HPDE6-E6E7 (cell line): ENCODE measurements around the gene PALLD.

Experiments used
- DNase-seq: peaks from one replicate; pipeline ENCODE4 v3.0.0; 2011; ENCODE audit warnings: missing footprints; ENCODE audit errors: extremely low spot score

PALLD gene

GRCh38 chr4:168765322-168765721 lies 268.5 kb downstream of the PALLD start:
- no peak for DNase-seq

GRCh38 chr4:168765726-168766125 lies 268.9 kb downstream of the PALLD start:
- no peak for DNase-seq

GRCh38 chr4:168766604-168767316 lies 269.9 kb downstream of the PALLD start:
- no peak for DNase-seq

GRCh38 chr4:168769416-168769815 lies 272.6 kb downstream of the PALLD start:
- DNase-seq = no peak

GRCh38 chr4:168769837-168770236 lies 273.0 kb downstream of the PALLD start:
- DNase-seq = no peak

- DNase-seq = no peak
Observed at GRCh38 chr4:168771251-168771650, 274.4 kb downstream of the PALLD start.

GRCh38 chr4:168773388-168774195 lies 276.7 kb downstream of the PALLD start:
- no peak for DNase-seq

GRCh38 chr4:168776382-168776781 lies 279.5 kb downstream of the PALLD start:
- DNase-seq = no peak

GRCh38 chr4:168777277-168777965 lies 280.6 kb downstream of the PALLD start:
- DNase-seq = no peak

- DNase-seq = no peak
Observed at GRCh38 chr4:168781341-168781740, 284.5 kb downstream of the PALLD start.

GRCh38 chr4:168781926-168782325 lies 285.1 kb downstream of the PALLD start:
- no peak for DNase-seq

GRCh38 chr4:168782439-168782838 lies 285.6 kb downstream of the PALLD start:
- DNase-seq = no peak

- no peak for DNase-seq
Observed at GRCh38 chr4:168784786-168785461, 288.1 kb downstream of the PALLD start.

- no peak for DNase-seq
Observed at GRCh38 chr4:168787334-168787733, 290.5 kb downstream of the PALLD start.

GRCh38 chr4:168787801-168788595 lies 291.1 kb downstream of the PALLD start:
- no peak for DNase-seq

- no peak for DNase-seq
Observed at GRCh38 chr4:168790898-168791297, 294.0 kb downstream of the PALLD start.

- DNase-seq = no peak
Observed at GRCh38 chr4:168791376-168791775, 294.5 kb downstream of the PALLD start.

GRCh38 chr4:168793542-168793941 lies 296.7 kb downstream of the PALLD start:
- no peak for DNase-seq

- no peak for DNase-seq
Observed at GRCh38 chr4:168794092-168794707, 297.3 kb downstream of the PALLD start.

GRCh38 chr4:168794881-168795280 lies 298.0 kb downstream of the PALLD start:
- no peak for DNase-seq

- DNase-seq = no peak
Observed at GRCh38 chr4:168795346-168795745, 298.5 kb downstream of the PALLD start.
